GM19351 (cell line): ENCODE data around the gene MEIS1.

ENCODE experiments used
- ATAC-seq: cut with Tn5 transposase; IDR thresholded peaks from one replicate; pipeline ENCODE4 v1.9.1; 2021; ENCODE audit warnings: mild to moderate bottlenecking, moderate library complexity; ENCODE audit not compliant: unreplicated experiment

MEIS1 gene

DNA sequence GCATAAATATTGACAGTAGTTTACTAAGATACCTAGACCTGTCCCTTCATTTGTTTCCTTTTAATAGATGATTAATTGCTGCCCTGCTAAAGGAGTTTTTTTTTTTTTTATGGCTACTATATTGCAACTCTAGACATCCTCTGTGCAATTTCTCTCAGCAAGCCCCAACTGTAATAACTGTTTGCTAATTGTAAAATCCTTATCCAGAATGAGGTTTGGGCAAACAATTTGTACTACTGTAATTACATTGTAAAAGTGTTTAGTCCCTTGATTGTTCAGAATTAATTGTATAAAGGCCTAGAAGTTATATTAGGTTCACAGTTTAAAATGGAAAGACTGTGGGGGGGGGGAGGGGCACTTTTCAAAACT lies 3.7 kb upstream of the MEIS1 start:
- ATAC-seq, result no peak

- no peak for ATAC-seq
Measured at GRCh38 chr2:66431846-66432587, 2.9 kb upstream of the MEIS1 start.

DNA sequence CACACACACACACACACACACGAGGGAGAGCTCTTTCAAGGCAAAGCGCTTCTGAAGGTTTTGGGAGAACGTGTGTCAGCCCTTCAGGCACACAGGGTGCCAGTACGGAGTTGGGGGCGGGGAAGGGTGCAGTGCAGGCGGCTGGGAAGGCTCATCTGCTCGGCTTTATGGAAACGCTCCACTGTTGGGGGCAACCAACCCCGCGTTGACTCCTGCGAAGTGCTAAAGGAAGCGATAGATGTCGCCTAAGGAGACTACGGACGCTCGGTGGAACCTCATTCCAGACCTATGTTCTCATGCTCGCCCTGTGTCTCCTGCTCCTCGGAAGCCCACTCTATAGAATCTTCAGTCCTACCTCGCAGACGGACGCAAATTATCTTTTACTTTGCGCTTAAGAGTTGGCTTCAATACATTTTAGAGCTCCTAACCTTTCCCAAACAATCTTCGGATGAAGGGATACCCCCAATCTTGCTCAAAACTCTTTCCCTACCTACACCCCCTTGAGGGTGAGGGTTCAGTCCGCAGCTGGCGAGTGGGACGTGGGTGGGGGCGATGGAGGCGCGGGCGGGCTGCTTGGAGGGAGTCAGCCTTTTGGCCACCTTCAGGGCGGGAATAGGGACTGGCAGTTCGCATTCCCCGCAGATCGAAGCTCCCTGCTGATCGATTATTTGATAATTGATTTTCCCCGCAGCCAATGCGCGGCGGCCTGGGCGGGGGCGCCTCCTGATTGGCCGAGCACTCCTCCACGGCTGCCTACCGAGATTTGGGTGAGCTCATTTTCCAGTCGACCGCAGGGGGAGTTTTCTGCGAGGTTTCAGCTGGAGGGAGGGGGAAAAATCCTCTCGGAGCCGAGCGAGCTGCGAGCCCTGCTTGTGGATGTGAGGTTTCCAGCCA lies 1.9 kb upstream of the MEIS1 start:
- no peak for ATAC-seq

DNA sequence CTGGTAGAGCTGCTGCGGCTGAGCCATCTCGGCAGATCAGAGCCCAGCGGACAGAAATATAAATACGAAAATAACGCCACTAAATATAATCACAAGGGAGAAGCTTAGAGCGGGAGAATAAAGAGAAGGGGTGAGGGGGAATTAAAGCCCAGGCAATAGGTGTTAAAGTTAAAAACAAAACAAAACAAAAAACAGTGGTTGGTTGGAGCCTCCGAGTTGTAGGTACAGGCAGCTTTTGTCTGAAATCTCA lies 1.3 kb upstream of the MEIS1 start:
- no peak for ATAC-seq

GRCh38 chr2:66433945-66434678 lies 813 bp upstream of the MEIS1 start:
- peak; percentile 49 for ATAC-seq

DNA sequence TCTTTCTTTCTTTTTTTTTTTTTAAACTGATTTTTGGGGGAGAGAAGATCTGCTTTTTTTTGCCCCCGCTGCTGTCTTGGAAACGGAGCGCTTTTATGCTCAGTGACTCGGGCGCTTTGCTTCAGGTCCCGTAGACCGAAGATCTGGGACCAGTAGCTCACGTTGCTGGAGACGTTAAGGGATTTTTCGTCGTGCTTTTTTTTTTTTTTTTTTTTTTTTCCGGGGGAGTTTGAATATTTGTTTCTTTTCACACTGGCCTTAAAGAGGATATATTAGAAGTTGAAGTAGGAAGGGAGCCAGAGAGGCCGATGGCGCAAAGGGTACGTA lies 587 bp downstream of the MEIS1 start:
- no peak for ATAC-seq

DNA sequence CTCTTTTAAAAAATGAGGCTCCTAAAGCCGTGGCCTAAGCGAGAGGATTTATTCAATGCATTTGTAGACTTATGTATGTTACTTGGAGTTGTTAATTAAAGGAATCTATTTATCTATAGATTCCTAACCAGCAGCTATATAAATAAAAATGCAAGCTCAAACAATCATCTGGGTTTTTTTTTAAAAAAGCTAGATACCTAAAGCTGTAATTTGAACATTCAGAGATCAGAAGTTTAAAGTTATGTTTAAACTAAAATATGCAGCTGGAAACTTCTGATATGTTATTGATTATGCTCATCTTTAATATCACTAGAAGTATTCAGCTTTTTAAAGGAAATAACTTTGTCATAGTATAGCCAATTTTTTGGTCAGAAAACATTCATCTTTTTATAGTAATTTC lies 1.0 kb downstream of the MEIS1 start:
- ATAC-seq, result no peak

- no peak for ATAC-seq
Measured at GRCh38 chr2:66436581-66437001, 1.7 kb downstream of the MEIS1 start.

DNA sequence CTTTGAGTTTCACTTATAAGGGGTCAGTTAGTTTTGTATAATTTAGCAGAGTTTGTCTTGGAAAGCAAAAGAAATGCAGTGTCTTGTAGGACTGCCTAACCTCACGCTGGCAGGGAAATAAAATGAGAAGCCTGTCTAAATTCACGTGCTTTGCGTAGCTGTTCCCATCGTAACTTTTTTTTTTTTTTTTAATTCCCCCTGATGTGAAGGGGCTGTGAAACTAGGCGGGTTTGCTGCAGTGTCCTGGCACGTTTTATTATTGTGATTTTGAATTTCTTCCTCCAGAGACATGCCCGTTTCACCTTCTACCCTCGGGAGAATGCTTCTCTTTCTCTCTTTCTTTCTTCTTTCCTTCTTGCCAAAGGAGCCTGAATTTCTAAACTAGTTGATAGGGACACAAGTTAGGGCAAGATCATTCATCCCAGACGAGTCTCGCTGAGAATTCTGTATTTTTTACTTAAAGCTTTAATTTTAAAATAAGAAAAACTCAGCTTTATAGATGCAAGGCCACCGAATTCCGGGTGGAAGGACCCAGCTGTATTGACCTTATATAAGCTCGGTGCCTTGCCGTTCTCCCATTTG lies 2.3 kb downstream of the MEIS1 start:
- no peak for ATAC-seq

DNA sequence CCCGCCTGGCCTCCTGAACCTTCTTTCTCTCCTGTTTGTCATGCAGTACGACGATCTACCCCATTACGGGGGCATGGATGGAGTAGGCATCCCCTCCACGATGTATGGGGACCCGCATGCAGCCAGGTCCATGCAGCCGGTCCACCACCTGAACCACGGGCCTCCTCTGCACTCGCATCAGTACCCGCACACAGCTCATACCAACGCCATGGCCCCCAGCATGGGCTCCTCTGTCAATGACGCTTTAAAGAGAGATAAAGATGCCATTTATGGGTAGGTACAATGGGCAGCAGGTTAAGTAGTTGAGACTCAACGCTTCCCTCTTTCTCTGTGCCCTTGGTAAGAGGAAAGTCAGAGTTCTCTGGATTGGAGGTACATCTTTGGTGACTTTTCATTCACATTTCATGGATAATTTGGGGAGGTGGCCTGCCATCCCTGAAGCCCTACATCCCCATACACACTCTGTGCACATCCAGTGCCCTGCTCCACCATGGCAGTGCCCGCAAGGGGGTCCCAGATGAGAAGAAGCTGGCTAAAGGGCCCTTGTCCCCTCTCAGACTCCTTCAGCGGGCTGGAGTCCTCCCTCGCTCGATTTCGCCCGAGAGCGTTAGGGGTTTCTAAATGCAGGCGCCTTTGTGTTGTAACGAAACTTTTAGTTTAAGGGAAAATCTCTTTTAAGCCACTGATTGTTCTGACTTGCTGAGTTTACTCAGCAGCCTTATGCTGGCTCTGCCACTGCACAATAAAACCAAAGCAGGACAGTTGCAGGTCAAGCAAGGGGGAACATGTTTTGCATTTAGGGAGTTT lies 3.0 kb downstream of the MEIS1 start:
- ATAC-seq, result no peak

- no peak for ATAC-seq
Measured at GRCh38 chr2:66438498-66438833, 3.5 kb downstream of the MEIS1 start.

DNA sequence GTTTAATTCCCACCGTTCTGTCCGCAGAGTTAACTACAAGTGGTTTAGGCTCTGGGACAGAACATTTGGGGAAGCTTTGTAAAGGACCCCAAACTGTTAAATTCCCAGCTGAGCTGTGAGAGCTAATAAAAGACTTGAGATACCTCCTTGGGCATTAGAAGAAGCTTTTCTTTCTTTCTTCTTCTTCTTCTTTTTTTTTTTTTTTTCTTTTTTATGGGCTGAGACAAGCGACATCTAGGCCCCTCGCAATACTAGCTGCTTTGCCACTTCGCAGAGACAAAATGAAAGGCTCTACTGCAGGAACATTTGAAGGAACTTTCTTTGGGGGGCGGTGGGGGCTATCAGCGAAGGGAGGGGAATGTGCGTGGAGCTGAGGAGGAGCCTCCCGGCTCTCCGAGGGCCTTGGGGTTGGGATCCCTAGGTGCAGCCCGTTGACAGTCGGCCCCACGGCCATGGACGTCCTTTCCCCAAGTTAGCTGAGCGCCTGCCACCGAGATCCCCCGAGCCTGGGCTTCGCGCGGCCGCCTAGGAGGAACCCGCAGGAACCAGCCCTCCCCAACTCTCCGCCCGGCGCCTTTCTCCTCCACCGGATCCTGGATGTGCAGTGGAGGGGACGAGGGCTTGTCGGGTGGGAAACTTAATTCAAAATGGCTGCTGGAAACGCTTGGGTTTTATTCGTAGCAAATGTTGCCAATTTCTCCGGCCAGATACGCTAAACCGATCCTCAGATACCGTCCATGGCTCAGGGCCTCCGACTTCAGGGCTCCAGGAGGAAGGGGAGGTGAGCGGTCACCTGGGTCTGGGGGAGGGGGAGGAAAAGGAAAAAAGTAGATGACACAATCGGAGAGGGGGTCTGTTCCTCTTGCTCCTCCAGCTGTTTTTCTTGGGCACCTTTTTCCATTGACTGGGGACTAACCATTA lies 4.2 kb downstream of the MEIS1 start:
- no peak for ATAC-seq

GRCh38 chr2:66439812-66440542 lies 5.1 kb downstream of the MEIS1 start:
- no peak for ATAC-seq

- ATAC-seq, result no peak
Measured at GRCh38 chr2:66440708-66441497, 6.0 kb downstream of the MEIS1 start.

DNA sequence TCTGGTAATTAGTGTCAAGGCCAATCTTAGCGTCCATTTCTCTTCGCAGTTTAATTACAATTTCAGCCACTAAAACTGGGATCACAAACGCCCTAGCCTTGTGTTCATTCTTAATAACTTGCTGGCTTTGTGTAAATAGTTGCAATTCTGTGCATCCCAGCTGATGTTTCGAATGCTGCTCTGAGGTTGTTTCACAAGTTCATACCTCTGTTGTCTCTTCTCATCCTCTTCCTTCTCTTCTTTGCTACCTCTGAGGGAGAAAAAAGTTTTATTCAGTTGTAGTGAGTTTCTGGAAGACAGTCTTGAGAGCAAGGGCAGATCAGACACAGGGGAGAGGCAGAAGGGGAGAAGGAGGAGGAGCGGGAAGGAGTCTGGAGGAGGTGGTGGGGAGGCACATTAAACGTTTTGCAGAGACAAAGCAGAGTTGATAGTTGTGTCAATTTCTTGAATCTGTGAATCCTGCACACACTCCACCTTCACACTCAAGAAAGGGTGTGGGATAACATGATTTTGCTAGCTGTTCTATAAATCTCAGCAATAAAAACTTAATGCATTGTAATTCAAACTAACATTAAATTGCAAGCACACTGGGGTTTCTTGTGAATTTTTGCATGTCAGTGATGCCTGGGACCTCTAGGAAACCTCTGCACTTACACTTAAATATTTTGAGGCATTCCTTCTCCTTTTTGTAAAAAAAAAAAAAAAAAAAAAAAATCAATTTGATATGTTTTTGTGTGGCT lies 6.8 kb downstream of the MEIS1 start:
- no peak for ATAC-seq

- no peak for ATAC-seq
Measured at GRCh38 chr2:66442516-66443185, 7.7 kb downstream of the MEIS1 start.
